Spleen (tissue), 11 donors: ENCODE results near the gene FAAP100. TPM values are rescaled to one million over a fixed set of nuclear protein-coding genes. Genes with fewer than 3 reads are reported as not detected.

Experiments used
- DNase-seq: peaks from one replicate; pipeline ENCODE4 v3.0.0-alpha.2; 2020
- H3K27ac ChIP-seq, 8 donors: fragments of 200-600 bp; sonication (generic) in 7 of 8; 1 replicate in 4 of 8; 2 replicates in 4 of 8; pipeline versions ENCODE4 v1.5.0 to v1.8.0; 2016 to 2021; ENCODE audit warnings: inconsistent platforms in 4 of 8, mild to moderate bottlenecking in 4 of 8, moderate library complexity in 1 of 8
- H3K27me3 ChIP-seq, 7 donors: fragments of 200-600 bp; sonication (generic) in 6 of 7; replicated peaks in 1 of 7; 1 replicate in 4 of 7; 2 replicates in 3 of 7; pipeline versions ENCODE4 v1.5.0 to v1.8.0; 2016 to 2021; ENCODE audit warnings: inconsistent platforms in 3 of 7, mild to moderate bottlenecking in 1 of 7
- H3K36me3 ChIP-seq, 6 donors: fragments of 200-600 bp; sonication (generic) in 5 of 6; 1 replicate in 4 of 6; 2 replicates in 2 of 6; pipeline versions ENCODE4 v1.5.0 to v1.8.0; 2016 to 2021; ENCODE audit warnings: inconsistent platforms in 2 of 6
- H3K4me1 ChIP-seq, 6 donors: fragments of 200-600 bp; sonication (generic) in 5 of 6; 1 replicate in 3 of 6; 2 replicates in 3 of 6; pipeline versions ENCODE4 v1.5.0 to v1.8.0; 2016 to 2021; ENCODE audit warnings: inconsistent platforms in 3 of 6
- H3K4me3 ChIP-seq, 8 donors: fragments of 200-600 bp; sonication (generic) in 7 of 8; 1 replicate in 4 of 8; 2 replicates in 4 of 8; pipeline versions ENCODE4 v1.5.0 to v1.8.0; 2016 to 2021; ENCODE audit warnings: inconsistent platforms in 4 of 8, mild to moderate bottlenecking in 4 of 8, moderate library complexity in 2 of 8
- H3K9me3 ChIP-seq, 8 donors: fragments of 200-600 bp; sonication (generic) in 7 of 8; 1 replicate in 4 of 8; 2 replicates in 4 of 8; pipeline versions ENCODE4 v1.5.0 to v1.8.0; 2016 to 2021; ENCODE audit warnings: inconsistent platforms in 4 of 8
- CTCF ChIP-seq, 11 experiments: fragments of 200-600 bp in 7 of 11; fragments of 450-650 bp in 4 of 11; sonication (generic) in 4 of 11; IDR thresholded peaks in 8 of 11; conservative IDR thresholded peaks in 3 of 11; 1 replicate in 7 of 11; 2 replicates in 4 of 11; pipeline versions ENCODE4 v1.4.0 to v1.8.0; 2016 to 2021; ENCODE audit warnings: antibody characterized with exemption in 11 of 11, inconsistent platforms in 4 of 11, mild to moderate bottlenecking in 1 of 11
- POLR2A ChIP-seq, 3 donors: fragments of 450-650 bp; IDR thresholded peaks; one replicate each; pipeline ENCODE4 v1.5.1; 2017; ENCODE audit warnings: antibody characterized with exemption in 3 of 3, mild to moderate bottlenecking in 1 of 3
- POLR2AphosphoS5 ChIP-seq, 3 donors: sonication (generic); formaldehyde crosslinking; IDR thresholded peaks; one replicate each; pipeline ENCODE4 v1.5.1; 2017; ENCODE audit warnings: antibody characterized with exemption in 3 of 3
- whole genome bisulfite sequencing, 5 donors: extraction: QIAGEN DNeasy Blood & Tissue Kit in 3 of 5; methylation state at CpG; one replicate each; pipeline versions ENCODE4 v1.1.5 to v1.1.7; 2013 to 2018; 5-methylcytosine and 5-hydroxymethylcytosine counted together
- intact Hi-C: fragments of 100-400 bp; cut with DNase I; formaldehyde crosslinking; loops from one replicate; pipeline ENCODE4 v1.15.0; 2023; ENCODE audit warnings: low total_unique reads
- polyA plus RNA-seq, 3 donors: library from polyadenylated mRNA; stranded (reverse); fragments of 200-250 nt; gene quantifications; one replicate each; pipeline ENCODE4 v1.2.1, GENCODE V29; 2013
- total RNA-seq, 7 donors: library from RNA; depleted of rRNA in 3 of 7; stranded (reverse); fragments of >200 nt in 3 of 7; fragmentation: NEBNext Ultra II Directional in 4 of 7; extraction: Animal tissue kit (Norgen Biotek cat#: 25700) in 4 of 7; gene quantifications; one replicate each; pipeline versions ENCODE4 v1.1.0 to v1.2.1, GENCODE V29; 2016 to 2021
- donor health status: healthy with polysubstance abuse.
- donor health status: DM: no; HTN: no; CAD: no; lungs with moderate emphysema.
- donor health status: DM: no; HTN: no; CAD: no.
- donor health status: Bipolar disorder and iron deficiency.
- donor health status: healthy.
- donor health status: DM: no; HTN: no; CAD: no.
- donor health status: DM: yes; HTN: yes; CAD: no.

Gene FAAP100
- total and polyA plus RNA-seq, 10 donors = 32.2 to 77.2 (median 50.9) TPM

DNA sequence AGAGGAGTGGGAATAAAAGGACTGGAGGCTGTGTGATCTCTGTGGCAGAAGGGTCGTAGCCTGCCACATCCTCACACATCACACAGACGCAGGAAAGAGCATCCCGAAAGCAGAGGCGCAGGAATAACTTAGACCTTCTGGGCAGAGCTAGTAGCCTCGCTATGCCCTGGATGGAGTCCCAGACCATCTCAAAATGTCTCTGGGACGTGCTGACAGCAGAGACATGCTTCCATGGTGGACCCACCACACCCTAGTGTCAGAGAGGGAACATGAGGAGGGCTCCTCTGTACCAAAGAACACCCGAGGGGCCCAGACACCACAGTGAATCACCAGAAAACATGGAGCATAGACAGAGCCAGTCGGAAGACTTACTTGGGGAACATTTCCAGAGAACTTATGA lies 29.6 kb upstream of the FAAP100 start:
- Histone ChIP-seq H3K36me3 (peaks cover 3 to 100% (median 62%) of the 10 kb centered on the region in 6 donors), H3K9me3 (no peaks in the 10 kb centered on the region), H3K4me1 (peaks cover 0 to 32% (median 10%) of the 10 kb centered on the region in 6 donors), H3K4me3 (no peak overlapping the region), H3K27ac (no peak overlapping the region), H3K27me3 (no peaks in the 10 kb centered on the region)
- 92 to 97% (median 93%) methylated on average over 8 of the region's 8 CpGs for WGBS, 5 donors
- intact Hi-C loops = no loop called here
- TF ChIP-seq POLR2AphosphoS5 (IDR thresholded peaks at IDR 0.05) (no peak), CTCF (IDR thresholded peaks at IDR 0.05 in 8 of 11, conservative IDR thresholded peaks at IDR 0.05 in 3 of 11) (no peak), POLR2A (IDR thresholded peaks at IDR 0.05) (no peak)
- DNase-seq = no peak

DNA sequence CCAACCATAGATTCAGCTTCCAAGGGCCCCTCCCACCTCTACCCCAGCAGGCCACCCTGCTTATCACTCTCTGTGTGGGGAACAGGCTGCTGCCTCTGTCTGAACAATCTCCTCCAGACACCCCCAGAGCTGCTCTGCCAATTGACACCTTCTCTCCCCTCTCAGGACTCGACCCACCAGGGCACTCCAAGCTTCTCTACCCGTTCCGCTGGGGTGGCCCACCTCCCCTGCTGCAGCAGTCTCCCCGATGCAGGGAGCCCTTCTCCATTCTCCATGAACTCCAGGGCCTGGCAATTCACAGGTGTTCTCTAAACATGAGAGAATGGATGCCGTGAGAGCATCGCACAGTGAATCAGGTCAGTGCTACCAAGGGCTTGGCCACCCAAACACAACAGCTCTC lies 28.3 kb upstream of the FAAP100 start:
- WGBS, 5 donors = 92 to 100% (median 96%) methylated on average over 6 of the region's 6 CpGs
- Histone ChIP-seq H3K36me3 (peaks cover 3 to 100% (median 58%) of the 10 kb centered on the region in 6 donors), H3K27ac (no peak overlapping the region), H3K4me3 (no peak overlapping the region), H3K27me3 (no peaks in the 10 kb centered on the region), H3K4me1 (peaks cover 0 to 44% (median 14%) of the 10 kb centered on the region in 6 donors), H3K9me3 (no peaks in the 10 kb centered on the region)
- no peak for DNase-seq
- intact Hi-C loops = no loop called here
- no peak for TF ChIP-seq CTCF (IDR thresholded peaks at IDR 0.05 in 8 of 11, conservative IDR thresholded peaks at IDR 0.05 in 3 of 11)
- TF ChIP-seq POLR2A (IDR thresholded peaks at IDR 0.05) = no peak
- TF ChIP-seq POLR2AphosphoS5 (IDR thresholded peaks at IDR 0.05) = no peak

GRCh38 chr17:81579821-81580321 lies 27.7 kb upstream of the FAAP100 start:
- H3K4me3 ChIP-seq = no peak overlapping the region
- H3K4me1 ChIP-seq = peaks cover 0 to 46% (median 14%) of the 10 kb centered on the region in 6 donors
- no peak for DNase-seq
- H3K36me3 ChIP-seq = peaks cover 3 to 100% (median 56%) of the 10 kb centered on the region in 6 donors
- 94 to 98% (median 95%) methylated on average over 10 of the region's 10 CpGs for WGBS, 5 donors
- H3K9me3 ChIP-seq = no peaks in the 10 kb centered on the region
- no peaks in the 10 kb centered on the region for H3K27me3 ChIP-seq
- H3K27ac ChIP-seq = no peak overlapping the region
- intact Hi-C loops = no loop called here
- TF ChIP-seq POLR2A (IDR thresholded peaks at IDR 0.05) (no peak), POLR2AphosphoS5 (IDR thresholded peaks at IDR 0.05) (peak in 1 of 3 donors; percentile 31), CTCF (IDR thresholded peaks at IDR 0.05 in 8 of 11, conservative IDR thresholded peaks at IDR 0.05 in 3 of 11) (no peak)

DNA sequence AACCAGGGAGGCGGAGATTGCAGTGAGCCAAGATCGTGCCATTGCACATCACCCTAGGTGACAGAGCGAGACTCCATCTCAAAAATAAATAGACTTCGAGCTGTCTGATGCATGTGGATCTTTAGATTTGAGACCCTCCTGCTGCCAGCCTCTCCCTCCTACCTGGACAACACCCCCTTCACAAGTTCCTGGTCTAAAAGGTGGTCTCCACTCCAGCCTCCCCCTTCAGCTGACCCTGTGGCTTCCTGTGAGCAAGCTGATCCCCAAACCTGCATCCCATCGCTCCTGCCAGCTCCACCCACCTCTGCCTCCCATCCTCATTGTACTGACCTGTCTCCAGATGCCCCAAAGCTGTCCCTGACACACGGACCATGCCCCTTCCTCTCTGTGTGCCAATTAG lies 27.1 kb upstream of the FAAP100 start:
- Histone ChIP-seq H3K27ac (no peak overlapping the region), H3K27me3 (no peaks in the 10 kb centered on the region), H3K36me3 (peaks cover 3 to 100% (median 59%) of the 10 kb centered on the region in 6 donors), H3K9me3 (no peaks in the 10 kb centered on the region), H3K4me3 (no peak overlapping the region), H3K4me1 (peaks cover 0 to 46% (median 14%) of the 10 kb centered on the region in 6 donors)
- no peak for DNase-seq
- intact Hi-C loops = no loop called here
- 81 to 100% (median 90%) methylated on average over 6 of the region's 6 CpGs for WGBS, 5 donors
- TF ChIP-seq CTCF (IDR thresholded peaks at IDR 0.05 in 8 of 11, conservative IDR thresholded peaks at IDR 0.05 in 3 of 11) = no peak
- no peak for TF ChIP-seq POLR2AphosphoS5 (IDR thresholded peaks at IDR 0.05)
- TF ChIP-seq POLR2A (IDR thresholded peaks at IDR 0.05) = no peak
